ENCODE measurements around the gene TBC1D1. TPM values are rescaled to one million over a fixed set of nuclear protein-coding genes. Genes with fewer than 3 reads are reported as not detected.

Gene TBC1D1
- total RNA-seq, 1 donor = 101 TPM

DNA sequence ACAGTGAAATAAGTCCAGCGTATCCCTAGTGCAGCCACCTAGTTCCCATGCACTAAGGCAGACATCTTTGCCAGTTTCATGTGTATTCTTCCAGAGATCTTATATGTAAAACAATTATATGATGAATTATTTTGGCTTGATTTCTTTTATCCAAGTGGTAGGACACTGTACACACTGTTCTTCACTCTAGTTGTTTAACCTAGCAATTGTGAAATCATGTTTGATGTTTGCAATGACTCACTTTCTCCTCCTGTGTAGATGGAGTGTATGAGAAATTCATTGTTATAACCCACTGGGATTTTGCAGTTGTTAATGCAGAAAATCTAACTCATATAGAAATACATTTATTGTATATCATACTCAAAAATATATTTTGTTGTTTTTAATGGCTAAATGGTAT, 17.5 kb upstream of the TBC1D1 start:
- TF ChIP-seq, protein P1, sequence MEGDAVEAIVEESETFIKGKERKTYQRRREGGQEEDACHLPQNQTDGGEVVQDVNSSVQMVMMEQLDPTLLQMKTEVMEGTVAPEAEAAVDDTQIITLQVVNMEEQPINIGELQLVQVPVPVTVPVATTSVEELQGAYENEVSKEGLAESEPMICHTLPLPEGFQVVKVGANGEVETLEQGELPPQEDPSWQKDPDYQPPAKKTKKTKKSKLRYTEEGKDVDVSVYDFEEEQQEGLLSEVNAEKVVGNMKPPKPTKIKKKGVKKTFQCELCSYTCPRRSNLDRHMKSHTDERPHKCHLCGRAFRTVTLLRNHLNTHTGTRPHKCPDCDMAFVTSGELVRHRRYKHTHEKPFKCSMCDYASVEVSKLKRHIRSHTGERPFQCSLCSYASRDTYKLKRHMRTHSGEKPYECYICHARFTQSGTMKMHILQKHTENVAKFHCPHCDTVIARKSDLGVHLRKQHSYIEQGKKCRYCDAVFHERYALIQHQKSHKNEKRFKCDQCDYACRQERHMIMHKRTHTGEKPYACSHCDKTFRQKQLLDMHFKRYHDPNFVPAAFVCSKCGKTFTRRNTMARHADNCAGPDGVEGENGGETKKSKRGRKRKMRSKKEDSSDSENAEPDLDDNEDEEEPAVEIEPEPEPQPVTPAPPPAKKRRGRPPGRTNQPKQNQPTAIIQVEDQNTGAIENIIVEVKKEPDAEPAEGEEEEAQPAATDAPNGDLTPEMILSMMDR (IDR thresholded peaks at IDR 0.05; ENCODE audit: insufficient read depth, low read depth, low read length) = no peak
- no peak overlapping the region for H3K4me3 ChIP-seq (ENCODE audit: low read depth, low read length)
- DNase-seq (ENCODE audit: low read depth) = peak; percentile 72

DNA sequence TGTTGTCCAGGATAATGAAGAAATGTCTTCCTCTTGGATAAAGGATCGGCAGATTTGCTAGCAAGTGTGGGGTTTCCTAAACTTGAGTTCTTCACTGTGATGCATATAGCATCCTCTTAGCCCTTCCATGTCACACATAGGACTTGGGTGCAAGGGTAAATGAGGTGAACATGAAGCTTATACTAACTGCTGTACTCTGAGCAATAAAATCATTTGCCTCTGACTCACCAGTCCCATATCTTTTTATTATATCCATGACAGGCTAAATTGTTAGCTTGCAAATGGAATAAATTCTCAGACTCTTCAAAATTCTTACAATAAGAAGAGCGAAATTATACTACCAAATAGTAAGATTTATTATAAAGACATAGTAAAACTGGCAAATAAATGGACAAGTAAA, 14.7 kb upstream of the TBC1D1 start:
- H3K4me3 ChIP-seq (ENCODE audit: low read depth, low read length) = no peak overlapping the region
- DNase-seq (ENCODE audit: low read depth) = peak; percentile 54
- TF ChIP-seq, protein P1 (IDR thresholded peaks at IDR 0.05; ENCODE audit: insufficient read depth, low read depth, low read length) = no peak

DNA sequence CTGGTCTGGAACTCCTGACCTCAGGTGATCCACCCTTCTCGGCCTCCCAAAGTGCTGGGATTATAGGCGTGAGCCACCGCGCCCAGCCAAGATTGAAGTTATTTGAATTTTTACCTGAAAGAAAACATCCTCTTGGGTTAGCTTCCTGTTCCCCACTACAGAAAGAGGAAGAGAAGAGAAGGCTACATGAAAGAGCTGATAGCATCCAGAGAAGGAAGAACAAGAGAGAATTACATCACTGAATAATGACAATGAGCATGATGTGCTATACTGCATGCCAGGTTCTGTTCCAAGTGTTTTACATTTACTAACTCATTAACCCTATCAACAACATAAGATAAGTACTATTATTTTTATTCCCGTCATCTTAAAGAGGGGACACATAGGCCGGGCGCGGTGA, 11.5 kb upstream of the TBC1D1 start:
- no peak for DNase-seq (ENCODE audit: low read depth)
- no peak overlapping the region for H3K4me3 ChIP-seq (ENCODE audit: low read depth, low read length)
- TF ChIP-seq, protein P1 (IDR thresholded peaks at IDR 0.05; ENCODE audit: insufficient read depth, low read depth, low read length) = no peak

DNA sequence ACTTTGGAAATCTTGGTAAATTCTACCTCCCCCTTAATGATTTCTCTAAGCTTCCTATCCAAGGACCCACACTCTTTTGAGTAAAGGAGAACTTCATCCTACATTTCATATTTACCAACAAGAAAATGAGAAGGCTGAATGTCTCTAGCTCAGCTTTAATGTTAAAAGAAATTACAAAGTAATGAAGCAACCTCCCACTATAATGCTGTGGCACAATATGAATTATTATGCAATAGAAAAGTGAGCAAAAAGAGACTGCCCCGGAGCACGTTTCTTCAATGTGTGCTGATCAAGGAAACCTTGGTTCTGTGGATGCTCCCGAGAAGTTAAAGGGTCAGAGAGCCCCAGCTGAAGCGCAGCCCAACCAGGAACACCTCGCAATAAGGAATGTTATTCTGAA, 9.1 kb upstream of the TBC1D1 start:
- TF ChIP-seq, protein P1 (IDR thresholded peaks at IDR 0.05; ENCODE audit: insufficient read depth, low read depth, low read length) = no peak
- no peak overlapping the region for H3K4me3 ChIP-seq (ENCODE audit: low read depth, low read length)
- DNase-seq (ENCODE audit: low read depth) = no peak

DNA sequence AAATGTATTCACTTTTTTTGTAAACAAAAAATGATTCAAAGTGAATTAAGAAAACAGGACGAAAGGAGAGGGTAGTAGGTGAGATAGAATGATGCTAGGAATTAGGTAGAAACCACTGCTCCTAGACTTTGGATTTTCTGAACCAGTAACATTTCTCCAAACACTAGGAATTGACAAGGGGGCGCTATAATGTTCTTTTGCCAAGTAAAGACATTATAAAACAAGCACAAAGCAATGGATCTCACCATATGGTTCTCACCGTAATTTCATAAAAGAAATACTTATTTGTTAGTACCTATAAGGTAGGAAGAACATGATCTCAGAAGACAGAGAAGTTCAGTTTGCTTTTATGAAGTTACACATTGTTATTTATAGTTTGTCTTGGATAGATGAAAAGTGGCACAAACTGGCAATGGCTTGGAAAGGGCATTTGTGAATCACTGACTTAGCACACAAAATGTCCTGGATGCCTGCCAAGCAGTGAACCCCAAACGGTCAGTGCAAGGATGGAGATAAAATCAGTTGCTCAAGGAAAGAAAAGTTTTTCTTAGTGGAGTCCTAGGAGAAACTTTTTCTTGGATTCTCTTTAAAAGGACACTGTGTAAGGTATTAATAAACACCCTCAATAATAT, 8.1 kb upstream of the TBC1D1 start:
- H3K4me3 ChIP-seq (ENCODE audit: low read depth, low read length) = no peak overlapping the region
- no peak for DNase-seq (ENCODE audit: low read depth)
- TF ChIP-seq, protein P1 (IDR thresholded peaks at IDR 0.05; ENCODE audit: insufficient read depth, low read depth, low read length) = peak; percentile 12

DNA sequence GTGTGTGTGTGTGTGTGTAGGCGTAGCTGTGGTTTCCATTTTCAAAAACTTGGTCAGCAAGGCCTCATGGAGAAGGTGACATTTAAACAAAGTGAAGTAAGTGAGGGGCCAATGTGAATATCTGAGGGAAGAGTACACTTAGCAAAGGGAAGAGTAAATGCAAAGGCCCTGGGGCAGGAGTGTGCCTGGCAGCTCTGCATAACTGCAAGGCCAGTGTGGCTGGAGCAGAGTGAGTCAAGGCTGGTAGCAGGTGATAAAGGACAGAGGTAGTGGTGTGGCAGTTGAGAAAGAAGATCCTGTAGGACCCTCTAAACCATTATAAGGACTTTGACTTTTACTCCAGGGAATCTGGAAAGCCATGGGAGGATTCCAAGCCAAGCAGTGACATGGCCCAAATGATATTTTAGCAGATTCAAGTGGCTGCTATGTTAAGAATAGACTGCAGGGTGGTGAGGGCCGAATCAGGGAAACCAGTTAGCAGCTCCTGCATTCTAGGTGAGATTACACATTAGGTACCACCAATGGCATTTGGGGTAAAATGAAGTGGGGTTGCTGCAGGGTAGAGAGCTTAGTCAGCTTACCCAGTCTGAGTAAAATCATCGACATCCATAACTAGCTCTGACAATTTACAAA, 5.9 kb upstream of the TBC1D1 start:
- H3K4me3 ChIP-seq (ENCODE audit: low read depth, low read length) = no peak overlapping the region
- DNase-seq (ENCODE audit: low read depth) = no peak
- TF ChIP-seq, protein P1 (IDR thresholded peaks at IDR 0.05; ENCODE audit: insufficient read depth, low read depth, low read length) = no peak
